ENCODE data around the gene MAD1L1.

The MAD1L1 gene

GRCh38 chr7:2006921-2007381, 225.8 kb downstream of the MAD1L1 start:
- Histone ChIP-seq H3K9ac (ENCODE audit: low read length in 2 of 2) (no peak overlapping the region), H3K36me3 (ENCODE audit: control insufficient read depth in 2 of 2, insufficient read depth in 2 of 2, low read length in 2 of 2) (peaks cover 0 to 2% of the 10 kb centered on the region in 2 donors), H3K27me3 (ENCODE audit: control insufficient read depth in 1 of 2, insufficient read depth in 2 of 2, low read length in 2 of 2) (no peaks in the 10 kb centered on the region), H3K4me1 (ENCODE audit: control insufficient read depth, insufficient read depth, low read length) (no peaks in the 10 kb centered on the region), H3K27ac (ENCODE audit: low read length) (no peak overlapping the region), H3K9me3 (ENCODE audit: control insufficient read depth in 2 of 2, low read length in 2 of 2) (no peaks in the 10 kb centered on the region), H3K4me3 (ENCODE audit: low read length in 2 of 2) (no peak overlapping the region)

- H3K4me1 ChIP-seq (ENCODE audit: control insufficient read depth, insufficient read depth, low read length), result no peaks in the 10 kb centered on the region
- H3K36me3 ChIP-seq (ENCODE audit: control insufficient read depth in 2 of 2, insufficient read depth in 2 of 2, low read length in 2 of 2), result peaks cover 0 to 2% of the 10 kb centered on the region in 2 donors
- H3K9ac ChIP-seq (ENCODE audit: low read length in 2 of 2), result no peak overlapping the region
- no peak overlapping the region for H3K27ac ChIP-seq (ENCODE audit: low read length)
- H3K27me3 ChIP-seq (ENCODE audit: control insufficient read depth in 1 of 2, insufficient read depth in 2 of 2, low read length in 2 of 2), result no peaks in the 10 kb centered on the region
- H3K9me3 ChIP-seq (ENCODE audit: control insufficient read depth in 2 of 2, low read length in 2 of 2), result no peaks in the 10 kb centered on the region
- H3K4me3 ChIP-seq (ENCODE audit: low read length in 2 of 2), result no peak overlapping the region
These were observed 226.4 kb downstream of the MAD1L1 start for GRCh38 chr7:2006231-2006771.

- H3K36me3 ChIP-seq (ENCODE audit: control insufficient read depth in 2 of 2, insufficient read depth in 2 of 2, low read length in 2 of 2), result peaks cover 0 to 2% of the 10 kb centered on the region in 2 donors
These were observed 227.0 kb downstream of the MAD1L1 start for GRCh38 chr7:2005786-2006185.

GRCh38 chr7:2004841-2005725, 227.7 kb downstream of the MAD1L1 start:
- Histone ChIP-seq H3K9ac (ENCODE audit: low read length in 2 of 2) (no peak overlapping the region), H3K36me3 (ENCODE audit: control insufficient read depth in 2 of 2, insufficient read depth in 2 of 2, low read length in 2 of 2) (peaks cover 0 to 2% of the 10 kb centered on the region in 2 donors), H3K9me3 (ENCODE audit: control insufficient read depth in 2 of 2, low read length in 2 of 2) (no peaks in the 10 kb centered on the region), H3K27ac (ENCODE audit: low read length) (no peak overlapping the region), H3K4me1 (ENCODE audit: control insufficient read depth, insufficient read depth, low read length) (no peaks in the 10 kb centered on the region), H3K27me3 (ENCODE audit: control insufficient read depth in 1 of 2, insufficient read depth in 2 of 2, low read length in 2 of 2) (no peaks in the 10 kb centered on the region), H3K4me3 (ENCODE audit: low read length in 2 of 2) (no peak overlapping the region)

More at GRCh38 chr7:2005786-2006185, 227.0 kb downstream of the MAD1L1 start:
- Histone ChIP-seq H3K27me3 (ENCODE audit: control insufficient read depth in 1 of 2, insufficient read depth in 2 of 2, low read length in 2 of 2) (no peaks in the 10 kb centered on the region), H3K9ac (ENCODE audit: low read length in 2 of 2) (no peak overlapping the region), H3K9me3 (ENCODE audit: control insufficient read depth in 2 of 2, low read length in 2 of 2) (no peaks in the 10 kb centered on the region), H3K27ac (ENCODE audit: low read length) (no peak overlapping the region), H3K4me1 (ENCODE audit: control insufficient read depth, insufficient read depth, low read length) (no peaks in the 10 kb centered on the region), H3K4me3 (ENCODE audit: low read length in 2 of 2) (no peak overlapping the region)

GRCh38 chr7:2003931-2004812, 228.6 kb downstream of the MAD1L1 start:
- H3K27ac ChIP-seq (ENCODE audit: low read length), result no peak overlapping the region
- H3K4me3 ChIP-seq (ENCODE audit: low read length in 2 of 2), result no peak overlapping the region
- H3K27me3 ChIP-seq (ENCODE audit: control insufficient read depth in 1 of 2, insufficient read depth in 2 of 2, low read length in 2 of 2), result no peaks in the 10 kb centered on the region
- no peak overlapping the region for H3K9ac ChIP-seq (ENCODE audit: low read length in 2 of 2)
- no peaks in the 10 kb centered on the region for H3K9me3 ChIP-seq (ENCODE audit: control insufficient read depth in 2 of 2, low read length in 2 of 2)
- no peaks in the 10 kb centered on the region for H3K4me1 ChIP-seq (ENCODE audit: control insufficient read depth, insufficient read depth, low read length)
- H3K36me3 ChIP-seq (ENCODE audit: control insufficient read depth in 2 of 2, insufficient read depth in 2 of 2, low read length in 2 of 2), result peaks cover 0 to 2% of the 10 kb centered on the region in 2 donors

GRCh38 chr7:2003451-2003930, 229.3 kb downstream of the MAD1L1 start:
- Histone ChIP-seq H3K9ac (ENCODE audit: low read length in 2 of 2) (no peak overlapping the region), H3K4me1 (ENCODE audit: control insufficient read depth, insufficient read depth, low read length) (no peaks in the 10 kb centered on the region), H3K9me3 (ENCODE audit: control insufficient read depth in 2 of 2, low read length in 2 of 2) (no peaks in the 10 kb centered on the region), H3K27ac (ENCODE audit: low read length) (no peak overlapping the region), H3K4me3 (ENCODE audit: low read length in 2 of 2) (no peak overlapping the region), H3K36me3 (ENCODE audit: control insufficient read depth in 2 of 2, insufficient read depth in 2 of 2, low read length in 2 of 2) (peaks cover 0 to 2% of the 10 kb centered on the region in 2 donors), H3K27me3 (ENCODE audit: control insufficient read depth in 1 of 2, insufficient read depth in 2 of 2, low read length in 2 of 2) (no peaks in the 10 kb centered on the region)

- H3K4me3 ChIP-seq (ENCODE audit: low read length in 2 of 2), result no peak overlapping the region
- H3K27me3 ChIP-seq (ENCODE audit: control insufficient read depth in 1 of 2, insufficient read depth in 2 of 2, low read length in 2 of 2), result no peaks in the 10 kb centered on the region
- no peak overlapping the region for H3K9ac ChIP-seq (ENCODE audit: low read length in 2 of 2)
- H3K36me3 ChIP-seq (ENCODE audit: control insufficient read depth in 2 of 2, insufficient read depth in 2 of 2, low read length in 2 of 2), result peaks cover 0 to 2% of the 10 kb centered on the region in 2 donors
- H3K9me3 ChIP-seq (ENCODE audit: control insufficient read depth in 2 of 2, low read length in 2 of 2), result no peaks in the 10 kb centered on the region
- no peaks in the 10 kb centered on the region for H3K4me1 ChIP-seq (ENCODE audit: control insufficient read depth, insufficient read depth, low read length)
- no peak overlapping the region for H3K27ac ChIP-seq (ENCODE audit: low read length)
These were observed 229.9 kb downstream of the MAD1L1 start for GRCh38 chr7:2002561-2003450.

- Histone ChIP-seq H3K9me3 (ENCODE audit: control insufficient read depth in 2 of 2, low read length in 2 of 2) (no peaks in the 10 kb centered on the region), H3K27me3 (ENCODE audit: control insufficient read depth in 1 of 2, insufficient read depth in 2 of 2, low read length in 2 of 2) (no peaks in the 10 kb centered on the region), H3K4me3 (ENCODE audit: low read length in 2 of 2) (no peak overlapping the region), H3K36me3 (ENCODE audit: control insufficient read depth in 2 of 2, insufficient read depth in 2 of 2, low read length in 2 of 2) (peaks cover 0 to 2% of the 10 kb centered on the region in 2 donors), H3K9ac (ENCODE audit: low read length in 2 of 2) (no peak overlapping the region), H3K4me1 (ENCODE audit: control insufficient read depth, insufficient read depth, low read length) (no peaks in the 10 kb centered on the region), H3K27ac (ENCODE audit: low read length) (no peak overlapping the region)
These were observed 230.9 kb downstream of the MAD1L1 start for GRCh38 chr7:2001601-2002442.

GRCh38 chr7:2000746-2001321, 231.9 kb downstream of the MAD1L1 start:
- Histone ChIP-seq H3K27me3 (ENCODE audit: control insufficient read depth in 1 of 2, insufficient read depth in 2 of 2, low read length in 2 of 2) (no peaks in the 10 kb centered on the region), H3K9ac (ENCODE audit: low read length in 2 of 2) (no peak overlapping the region), H3K4me1 (ENCODE audit: control insufficient read depth, insufficient read depth, low read length) (no peaks in the 10 kb centered on the region), H3K4me3 (ENCODE audit: low read length in 2 of 2) (no peak overlapping the region), H3K36me3 (ENCODE audit: control insufficient read depth in 2 of 2, insufficient read depth in 2 of 2, low read length in 2 of 2) (peaks cover 0 to under 1% of the 10 kb centered on the region in 2 donors), H3K9me3 (ENCODE audit: control insufficient read depth in 2 of 2, low read length in 2 of 2) (no peaks in the 10 kb centered on the region), H3K27ac (ENCODE audit: low read length) (no peak overlapping the region)
